Karpas-422 (cell line): ENCODE measurements around the gene RABIF. TPM values are rescaled to one million over a fixed set of nuclear protein-coding genes. Genes with fewer than 3 reads are reported as not detected.

Source experiments
- DNase-seq: peaks from one replicate; pipeline ENCODE4 v3.0.0-alpha.2; 2015
- H2AFZ ChIP-seq: fragments of 200-600 bp; sonication (generic); 2 replicates; pipeline ENCODE4 v1.6.1; 2014; ENCODE audit warnings: antibody characterized with exemption, low read length, mixed read lengths
- H3K27ac ChIP-seq: fragments of 200-600 bp; sonication (generic); 2 replicates; pipeline ENCODE4 v1.5.1; 2014; ENCODE audit warnings: mild to moderate bottlenecking, low read length, moderate library complexity
- H3K27me3 ChIP-seq: fragments of 200-600 bp; sonication (generic); 2 replicates; pipeline ENCODE4 v1.6.1; 2014; ENCODE audit warnings: low read length, mixed read lengths
- H3K36me3 ChIP-seq: fragments of 200-600 bp; sonication (generic); 2 replicates; pipeline ENCODE4 v1.6.1; 2014; ENCODE audit warnings: low read length, mixed read lengths; ENCODE audit not compliant: insufficient read depth
- H3K4me1 ChIP-seq: fragments of 200-600 bp; sonication (generic); 2 replicates; pipeline ENCODE4 v1.6.1; 2014; ENCODE audit warnings: mild to moderate bottlenecking, low read length, mixed read lengths
- H3K4me2 ChIP-seq: fragments of 200-600 bp; sonication (generic); 2 replicates; pipeline ENCODE4 v1.6.1; 2014; ENCODE audit warnings: low read length, low read depth, mild to moderate bottlenecking; ENCODE audit not compliant: poor library complexity, severe bottlenecking
- H3K4me3 ChIP-seq: fragments of 200-600 bp; sonication (generic); 2 replicates; pipeline ENCODE4 v1.5.1; 2014; ENCODE audit warnings: mild to moderate bottlenecking, antibody characterized with exemption, low read length, mixed read lengths
- H3K79me2 ChIP-seq: fragments of 200-600 bp; sonication (generic); 2 replicates; pipeline ENCODE4 v1.6.1; 2014; ENCODE audit warnings: mild to moderate bottlenecking, low read length, mixed read lengths
- H3K9ac ChIP-seq: fragments of 200-600 bp; sonication (generic); 2 replicates; pipeline ENCODE4 v1.6.0; 2014; ENCODE audit warnings: low read length
- H3K9me2 ChIP-seq: fragments of 200-600 bp; sonication (generic), shearing (Covaris generic); replicated peaks from 2 replicates; pipeline ENCODE4 v1.6.0; 2014; ENCODE audit warnings: mild to moderate bottlenecking, low read length, moderate library complexity; ENCODE audit not compliant: insufficient read depth
- H3K9me3 ChIP-seq: fragments of 300-700, 200-600 bp; sonication (generic); 2 replicates; pipeline ENCODE4 v1.6.1; 2014; ENCODE audit warnings: low read length, mixed read lengths
- H4K20me1 ChIP-seq: fragments of 200-600 bp; sonication (generic); 2 replicates; pipeline ENCODE4 v1.6.1; 2014; ENCODE audit warnings: mild to moderate bottlenecking, antibody characterized with exemption, low read length, low read depth; ENCODE audit not compliant: insufficient read depth
- total RNA-seq: library from RNA; depleted of rRNA; stranded (reverse); fragments of >200 nt; shearing (Covaris generic); gene quantifications from 2 replicates; pipeline ENCODE4 v1.2.3, GENCODE V29; 2014; ENCODE audit warnings: low replicate concordance

The RABIF gene
- total RNA-seq, 1 experiment from 2014 or later, result 7.8 TPM

- Histone ChIP-seq H3K4me3 (no peak overlapping the region), H3K4me1 (peaks cover 9% of the 10 kb centered on the region), H3K9ac (no peak overlapping the region), H3K27me3 (no peaks in the 10 kb centered on the region), H3K9me2 (no peaks in the 10 kb centered on the region), H2AFZ (peak overlapping the region; percentile 88; the same call in 1 of the 2 replicates), H3K79me2 (no peaks in the 10 kb centered on the region), H3K4me2 (no peak overlapping the region), H3K9me3 (no peaks in the 10 kb centered on the region), H3K27ac (no peak overlapping the region), H3K36me3 (no peaks in the 10 kb centered on the region), H4K20me1 (no peaks in the 10 kb centered on the region)
- DNase-seq, result peak; percentile 81
These were observed 36.6 kb downstream of the RABIF start for GRCh38 chr1:202852163-202852904.

GRCh38 chr1:202850593-202851362 is 38.2 kb downstream of the RABIF start:
- Histone ChIP-seq H3K9me2 (no peaks in the 10 kb centered on the region), H3K4me1 (peaks cover 9% of the 10 kb centered on the region), H3K9ac (no peak overlapping the region)

GRCh38 chr1:202848191-202848542 is 40.8 kb downstream of the RABIF start:
- Histone ChIP-seq H3K9me2 (no peaks in the 10 kb centered on the region), H3K4me1 (peaks cover 9% of the 10 kb centered on the region), H4K20me1 (no peaks in the 10 kb centered on the region), H3K9ac (no peak overlapping the region), H3K27ac (no peak overlapping the region), H2AFZ (no peak overlapping the region), H3K4me2 (no peak overlapping the region), H3K36me3 (no peaks in the 10 kb centered on the region), H3K27me3 (no peaks in the 10 kb centered on the region), H3K9me3 (no peaks in the 10 kb centered on the region), H3K79me2 (no peaks in the 10 kb centered on the region), H3K4me3 (no peak overlapping the region)
- no peak for DNase-seq

More at GRCh38 chr1:202850593-202851362, 38.2 kb downstream of the RABIF start:
- H2AFZ ChIP-seq, result peak overlapping the region; percentile 56
- no peaks in the 10 kb centered on the region for H3K79me2 ChIP-seq
- no peaks in the 10 kb centered on the region for H3K27me3 ChIP-seq
- no peaks in the 10 kb centered on the region for H3K9me3 ChIP-seq
- no peaks in the 10 kb centered on the region for H4K20me1 ChIP-seq
- peak; percentile 51 for DNase-seq
- no peak overlapping the region for H3K27ac ChIP-seq
- no peaks in the 10 kb centered on the region for H3K36me3 ChIP-seq
- H3K4me3 ChIP-seq, result no peak overlapping the region
- H3K4me2 ChIP-seq, result no peak overlapping the region

DNA sequence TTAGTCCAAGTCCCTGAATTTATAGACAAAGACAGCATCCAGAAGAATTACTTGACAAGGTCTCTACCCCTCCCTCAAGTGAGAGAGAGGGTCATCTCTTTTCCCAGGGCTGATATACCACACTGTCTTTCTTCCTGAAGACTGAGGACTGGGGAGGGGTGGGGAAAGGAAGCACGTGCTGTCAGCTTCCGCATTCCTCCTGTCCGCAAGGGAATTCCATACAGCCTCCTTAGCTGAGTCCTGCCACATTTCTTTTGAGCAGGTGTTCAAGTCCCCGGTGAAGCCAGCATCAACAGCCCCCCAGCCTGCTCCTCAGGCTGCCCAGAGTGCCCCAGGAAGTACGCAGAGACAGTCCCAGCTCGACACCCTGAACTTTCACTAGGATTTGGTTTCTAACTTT is 44.0 kb downstream of the RABIF start:
- Histone ChIP-seq H3K27me3 (no peaks in the 10 kb centered on the region), H4K20me1 (no peaks in the 10 kb centered on the region), H3K9me3 (no peaks in the 10 kb centered on the region), H3K9me2 (no peaks in the 10 kb centered on the region), H3K27ac (no peak overlapping the region), H3K4me3 (no peak overlapping the region), H3K79me2 (no peaks in the 10 kb centered on the region), H3K36me3 (no peaks in the 10 kb centered on the region), H3K9ac (no peak overlapping the region), H2AFZ (no peak overlapping the region), H3K4me1 (no peaks in the 10 kb centered on the region), H3K4me2 (no peak overlapping the region)
- DNase-seq, result no peak

DNA sequence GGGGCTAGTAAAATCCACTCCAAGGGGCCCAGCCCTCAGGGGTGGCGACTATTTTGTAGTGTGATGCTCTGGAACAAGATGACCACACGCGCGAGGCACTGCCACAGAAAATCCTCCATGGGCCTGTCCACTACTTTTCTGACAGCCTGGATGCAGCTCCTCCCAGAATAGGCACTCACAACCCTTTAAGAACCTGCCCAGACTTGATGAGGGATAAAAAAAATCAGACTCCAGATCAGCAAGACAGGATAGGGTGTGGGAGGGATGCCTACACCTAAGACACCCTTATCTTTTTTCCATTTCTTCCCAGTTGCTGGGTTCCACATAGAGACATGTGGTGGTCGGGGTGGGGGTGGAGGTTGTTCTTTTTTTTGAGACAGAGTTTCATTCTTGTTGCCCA is 44.7 kb downstream of the RABIF start:
- Histone ChIP-seq H3K9me3 (no peaks in the 10 kb centered on the region), H2AFZ (no peak overlapping the region), H3K9ac (no peak overlapping the region), H3K36me3 (no peaks in the 10 kb centered on the region), H3K27me3 (no peaks in the 10 kb centered on the region), H3K9me2 (no peaks in the 10 kb centered on the region), H4K20me1 (no peaks in the 10 kb centered on the region), H3K4me1 (no peaks in the 10 kb centered on the region), H3K4me3 (no peak overlapping the region), H3K27ac (no peak overlapping the region), H3K4me2 (no peak overlapping the region), H3K79me2 (no peaks in the 10 kb centered on the region)
- no peak for DNase-seq

DNA sequence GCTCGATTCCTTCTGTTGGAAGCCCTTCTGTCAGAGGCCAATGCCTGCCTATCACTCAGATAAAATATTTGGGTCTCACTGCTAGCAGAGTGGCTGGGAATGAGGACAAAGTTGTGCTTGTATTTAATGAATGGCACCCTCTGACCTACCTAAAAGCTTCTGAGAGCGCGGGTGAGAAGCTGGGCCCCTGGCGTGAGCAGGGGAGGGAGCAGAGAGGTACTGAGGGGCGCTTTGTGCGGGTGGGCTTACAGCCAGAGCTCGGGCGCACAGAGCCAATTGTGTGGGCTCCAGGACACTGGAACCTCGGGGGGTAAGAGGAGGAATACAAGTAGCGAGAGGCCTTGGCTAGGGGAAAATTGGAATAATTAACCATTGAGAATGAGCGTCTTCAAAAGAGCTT is 45.9 kb downstream of the RABIF start:
- no peaks in the 10 kb centered on the region for H3K9me2 ChIP-seq
- no peak overlapping the region for H3K9ac ChIP-seq
- no peaks in the 10 kb centered on the region for H4K20me1 ChIP-seq
- no peaks in the 10 kb centered on the region for H3K4me1 ChIP-seq
- H3K9me3 ChIP-seq, result no peaks in the 10 kb centered on the region
- no peak overlapping the region for H3K4me3 ChIP-seq
- H3K27ac ChIP-seq, result no peak overlapping the region
- no peak overlapping the region for H3K4me2 ChIP-seq
- no peaks in the 10 kb centered on the region for H3K36me3 ChIP-seq
- no peak for DNase-seq
- H3K79me2 ChIP-seq, result no peaks in the 10 kb centered on the region
- H3K27me3 ChIP-seq, result no peaks in the 10 kb centered on the region
- H2AFZ ChIP-seq, result no peak overlapping the region

GRCh38 chr1:202837746-202838262 is 51.1 kb downstream of the RABIF start:
- Histone ChIP-seq H2AFZ (no peak overlapping the region), H3K4me3 (no peak overlapping the region), H3K9me2 (no peaks in the 10 kb centered on the region), H3K4me2 (no peak overlapping the region), H3K27me3 (no peaks in the 10 kb centered on the region), H3K36me3 (no peaks in the 10 kb centered on the region), H4K20me1 (no peaks in the 10 kb centered on the region), H3K27ac (no peak overlapping the region), H3K79me2 (no peaks in the 10 kb centered on the region), H3K9ac (no peak overlapping the region), H3K4me1 (no peaks in the 10 kb centered on the region), H3K9me3 (no peaks in the 10 kb centered on the region)
- no peak for DNase-seq

DNA sequence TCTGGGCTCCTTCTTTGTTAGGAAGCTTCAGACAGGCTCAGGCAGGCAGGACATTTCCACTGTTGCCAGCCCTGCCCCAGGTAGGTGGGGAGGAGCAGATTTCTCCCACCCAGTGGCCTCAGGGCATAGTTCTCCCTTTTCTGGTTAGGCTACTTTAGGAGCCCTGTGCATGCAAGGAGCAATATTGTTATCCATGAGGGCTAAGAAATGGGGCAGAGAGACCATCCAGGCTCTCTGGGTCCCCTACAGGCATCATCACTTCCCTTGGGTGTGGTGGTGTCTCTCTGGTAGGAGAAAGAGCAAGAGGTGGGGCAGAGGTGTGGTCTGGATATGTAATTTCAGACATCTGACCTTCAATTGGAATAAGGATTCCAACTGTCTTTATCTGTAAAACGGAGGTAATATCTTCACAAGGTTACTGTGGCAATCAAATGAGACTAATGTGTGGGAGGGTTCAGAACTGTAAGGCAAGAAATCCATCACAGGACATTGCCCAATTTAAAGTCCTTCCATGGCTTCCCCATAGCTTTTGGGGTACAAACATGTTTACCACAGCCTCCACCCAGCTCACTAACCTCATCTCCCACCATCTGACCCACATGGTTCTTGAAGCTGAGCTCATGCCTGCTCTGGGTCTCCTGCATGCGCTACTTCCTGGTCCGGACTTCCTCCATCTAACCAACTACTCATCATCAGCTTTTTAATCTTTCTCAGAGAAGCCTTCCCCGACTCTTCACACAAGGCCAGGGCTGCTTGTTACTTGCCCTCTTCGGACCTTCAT is 52.1 kb downstream of the RABIF start:
- H3K9me2 ChIP-seq, result no peaks in the 10 kb centered on the region
- no peaks in the 10 kb centered on the region for H3K4me1 ChIP-seq
- no peak for DNase-seq
- H3K9me3 ChIP-seq, result no peaks in the 10 kb centered on the region
- H3K36me3 ChIP-seq, result no peaks in the 10 kb centered on the region
- no peak overlapping the region for H3K4me2 ChIP-seq
- H3K27ac ChIP-seq, result no peak overlapping the region
- no peaks in the 10 kb centered on the region for H3K27me3 ChIP-seq
- no peaks in the 10 kb centered on the region for H4K20me1 ChIP-seq
- no peaks in the 10 kb centered on the region for H3K79me2 ChIP-seq
- no peak overlapping the region for H3K9ac ChIP-seq
- no peak overlapping the region for H3K4me3 ChIP-seq
- no peak overlapping the region for H2AFZ ChIP-seq
